Vagina (tissue), 2 donors: ENCODE data around the gene EDC3. TPM values are rescaled to one million over a fixed set of nuclear protein-coding genes. Genes with fewer than 3 reads are reported as not detected.

Source experiments
- DNase-seq, 2 donors: peaks; one replicate each; pipeline ENCODE4 v3.0.0-alpha.2; 2017; ENCODE audit errors: extremely low spot score in 2 of 2
- H3K27ac ChIP-seq: fragments of 200-600 bp; sonication (generic); one replicate; pipeline ENCODE4 v1.5.1; 2019
- H3K27me3 ChIP-seq: fragments of 200-600 bp; sonication (generic); one replicate; pipeline ENCODE4 v1.5.1; 2019
- H3K36me3 ChIP-seq, 2 donors: fragments of 200-600 bp; sonication (generic); one replicate each; pipeline ENCODE4 v1.5.1; 2017 to 2019
- H3K4me1 ChIP-seq: fragments of 200-600 bp; sonication (generic); one replicate; pipeline ENCODE4 v1.5.1; 2019
- H3K4me3 ChIP-seq, 2 donors: fragments of 200-600 bp; sonication (generic); 1 replicate in 1 of 2; 2 replicates in 1 of 2; pipeline ENCODE4 v1.5.1; 2016 to 2019
- H3K9me3 ChIP-seq: fragments of 200-600 bp; sonication (generic); one replicate; pipeline ENCODE4 v1.5.1; 2019
- CTCF ChIP-seq, 3 experiments: fragments of 450-650 bp in 2 of 3; fragments of 200-600 bp in 1 of 3; sonication (generic) in 1 of 3; IDR thresholded peaks; one replicate each; pipeline ENCODE4 v1.5.1; 2017 to 2019; ENCODE audit warnings: antibody characterized with exemption in 3 of 3, mild to moderate bottlenecking in 2 of 3, moderate library complexity in 2 of 3
- POLR2A ChIP-seq, 2 donors: fragments of 450-650 bp; IDR thresholded peaks; one replicate each; pipeline ENCODE4 v1.6.1; 2017; ENCODE audit warnings: antibody characterized with exemption in 2 of 2, mild to moderate bottlenecking in 2 of 2, moderate library complexity in 2 of 2
- POLR2AphosphoS5 ChIP-seq, 2 donors: sonication (generic); formaldehyde crosslinking; IDR thresholded peaks; one replicate each; pipeline ENCODE4 v1.9.0; 2017; ENCODE audit warnings: antibody characterized with exemption in 2 of 2, mild to moderate bottlenecking in 2 of 2, low read depth in 1 of 2; ENCODE audit not compliant: insufficient read depth in 1 of 2
- intact Hi-C: fragments of 100-400 bp; cut with DNase I; formaldehyde crosslinking; loops from one replicate; pipeline ENCODE4 v1.15.1; 2023
- total RNA-seq: library from RNA; depleted of rRNA; stranded (reverse); fragments of >200 nt; gene quantifications from one replicate; pipeline ENCODE4 v1.2.3, GENCODE V29; 2016

EDC3 gene
- total RNA-seq, 1 donor from 2014 or later, result 23.8 TPM

DNA sequence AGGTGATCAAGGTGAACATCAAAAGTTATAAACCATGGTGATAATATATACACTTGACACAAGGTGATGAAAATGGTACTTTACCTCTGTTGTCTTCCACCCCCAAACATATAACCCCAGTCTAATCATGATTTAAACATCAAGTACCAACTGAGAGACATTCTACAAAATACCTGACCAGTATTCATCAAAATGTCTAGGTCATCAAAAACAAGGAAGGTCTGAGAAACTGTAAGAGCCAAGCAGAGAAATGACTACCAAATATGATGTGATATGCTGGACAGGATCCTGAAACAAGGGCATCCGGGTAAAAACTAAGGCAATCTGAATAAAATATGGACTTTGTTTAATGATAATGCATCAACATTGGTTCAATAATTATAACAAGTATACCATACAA, 27.8 kb downstream of the EDC3 start:
- intact Hi-C loops, result no loop called here
- Histone ChIP-seq H3K4me1 (peaks cover 7% of the 10 kb centered on the region), H3K36me3 (peaks cover 0 to 21% of the 10 kb centered on the region in 2 donors), H3K27ac (no peak overlapping the region), H3K9me3 (no peaks in the 10 kb centered on the region), H3K4me3 (no peak overlapping the region), H3K27me3 (no peaks in the 10 kb centered on the region)
- no peak for DNase-seq
- no peak for TF ChIP-seq POLR2A (IDR thresholded peaks at IDR 0.05)
- TF ChIP-seq CTCF (IDR thresholded peaks at IDR 0.05), result no peak
- no peak for TF ChIP-seq POLR2AphosphoS5 (IDR thresholded peaks at IDR 0.05; ENCODE audit: insufficient read depth in 1 of 2, low read depth in 1 of 2)

DNA sequence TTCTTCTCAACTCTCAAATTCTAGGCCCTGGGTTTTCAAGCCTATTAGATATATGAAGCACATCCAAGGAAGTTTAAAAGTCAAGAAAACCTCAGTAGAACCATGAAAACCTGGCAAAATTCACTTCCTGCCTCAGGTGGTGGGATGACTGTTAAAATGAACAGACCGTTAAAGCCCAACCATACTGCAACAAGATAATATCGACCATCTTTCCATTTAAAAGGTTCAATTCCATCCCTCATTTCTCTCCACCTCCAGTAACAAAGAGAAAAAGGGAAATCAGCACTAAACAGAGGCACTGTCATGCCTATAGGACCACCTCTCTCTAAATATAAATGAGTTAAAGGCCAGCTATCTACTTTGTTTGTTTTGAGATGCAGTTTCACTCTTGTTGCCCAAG, 31.2 kb downstream of the EDC3 start:
- TF ChIP-seq POLR2A (IDR thresholded peaks at IDR 0.05), result no peak
- no peak for TF ChIP-seq POLR2AphosphoS5 (IDR thresholded peaks at IDR 0.05; ENCODE audit: insufficient read depth in 1 of 2, low read depth in 1 of 2)
- no peak for TF ChIP-seq CTCF (IDR thresholded peaks at IDR 0.05)
- H3K27me3 ChIP-seq, result no peaks in the 10 kb centered on the region
- DNase-seq, result no peak
- H3K9me3 ChIP-seq, result no peaks in the 10 kb centered on the region
- H3K4me1 ChIP-seq, result peaks cover 7% of the 10 kb centered on the region
- intact Hi-C loops, result no loop called here
- H3K36me3 ChIP-seq, result no peaks in the 10 kb centered on the region
- peak overlapping the region; percentile 17 for H3K27ac ChIP-seq
- no peak overlapping the region for H3K4me3 ChIP-seq

DNA sequence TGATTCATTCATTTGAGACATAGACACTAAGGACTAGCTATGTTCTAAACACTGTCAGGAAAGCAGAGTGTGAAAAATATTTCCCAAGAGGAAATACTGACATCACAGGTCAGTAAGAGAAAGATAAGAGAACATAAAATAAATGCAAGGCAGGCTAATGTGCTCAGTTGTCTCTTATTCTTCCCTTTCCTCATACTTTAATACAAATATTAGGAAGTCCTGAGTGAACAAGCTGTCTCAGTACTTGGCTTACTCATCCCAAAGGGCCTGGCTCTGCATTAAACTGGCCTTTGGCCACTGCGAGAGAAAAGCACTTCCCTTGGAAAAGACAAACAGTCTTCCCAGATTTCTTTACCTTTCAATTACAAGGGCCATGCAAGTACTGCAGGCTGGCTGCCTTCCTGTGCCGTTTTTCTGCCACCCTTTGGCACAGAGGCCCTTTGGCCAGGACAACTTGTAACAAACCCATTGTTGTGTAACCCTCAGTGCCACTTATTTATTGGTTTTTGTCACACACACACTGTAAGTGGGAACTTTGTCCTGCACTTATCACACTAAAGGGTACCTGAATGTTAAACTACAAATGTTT, 31.7 kb downstream of the EDC3 start:
- Histone ChIP-seq H3K27ac (peak overlapping the region; percentile 17), H3K27me3 (no peaks in the 10 kb centered on the region), H3K4me3 (no peak overlapping the region), H3K9me3 (no peaks in the 10 kb centered on the region), H3K36me3 (no peaks in the 10 kb centered on the region), H3K4me1 (peaks cover 7% of the 10 kb centered on the region)
- no peak for DNase-seq
- TF ChIP-seq CTCF (IDR thresholded peaks at IDR 0.05), result no peak
- no peak for TF ChIP-seq POLR2AphosphoS5 (IDR thresholded peaks at IDR 0.05; ENCODE audit: insufficient read depth in 1 of 2, low read depth in 1 of 2)
- no peak for TF ChIP-seq POLR2A (IDR thresholded peaks at IDR 0.05)
- intact Hi-C loops, result no loop called here

DNA sequence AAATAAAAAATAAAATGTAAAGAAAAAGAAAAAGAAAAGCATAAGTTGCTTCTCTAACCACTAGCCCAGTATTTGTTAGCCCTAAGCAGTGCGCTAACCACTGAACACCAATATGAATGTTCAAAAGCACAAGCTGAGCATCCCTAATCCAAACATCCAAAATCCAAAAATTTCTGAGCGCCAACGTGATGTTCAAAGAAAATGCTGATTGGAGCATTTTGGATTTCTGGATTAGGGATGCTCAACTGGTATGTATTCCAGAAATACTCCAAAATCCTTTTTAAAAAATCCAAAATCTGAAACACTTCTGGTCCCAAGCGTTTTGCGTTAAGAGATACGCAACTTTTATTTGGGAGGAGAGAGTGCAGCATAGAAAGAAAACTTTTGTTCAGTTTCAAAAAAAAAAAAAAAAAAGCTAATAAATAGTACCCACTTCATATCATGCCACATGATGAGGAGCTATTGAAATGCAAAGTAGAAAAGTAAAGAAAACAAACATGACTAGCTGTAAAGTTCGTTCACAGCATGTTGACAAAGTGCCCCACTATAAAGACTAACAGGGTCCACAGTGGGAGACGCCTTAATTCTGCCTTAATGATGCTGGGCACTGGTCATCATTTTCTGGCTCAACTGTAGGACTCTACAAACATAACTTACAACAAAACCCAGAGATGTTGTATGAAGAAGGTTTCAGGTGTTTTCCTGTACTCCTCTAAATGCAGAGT, 32.4 kb downstream of the EDC3 start:
- no peak for DNase-seq
- H3K36me3 ChIP-seq, result no peaks in the 10 kb centered on the region
- intact Hi-C loops, result no loop called here
- TF ChIP-seq CTCF (IDR thresholded peaks at IDR 0.05), result no peak
- H3K4me1 ChIP-seq, result peaks cover 7% of the 10 kb centered on the region
- H3K4me3 ChIP-seq, result no peak overlapping the region
- peak overlapping the region; percentile 17 for H3K27ac ChIP-seq
- H3K9me3 ChIP-seq, result no peaks in the 10 kb centered on the region
- H3K27me3 ChIP-seq, result no peaks in the 10 kb centered on the region
